Measurements from ENCODE around the gene TMEM151B.

DNA sequence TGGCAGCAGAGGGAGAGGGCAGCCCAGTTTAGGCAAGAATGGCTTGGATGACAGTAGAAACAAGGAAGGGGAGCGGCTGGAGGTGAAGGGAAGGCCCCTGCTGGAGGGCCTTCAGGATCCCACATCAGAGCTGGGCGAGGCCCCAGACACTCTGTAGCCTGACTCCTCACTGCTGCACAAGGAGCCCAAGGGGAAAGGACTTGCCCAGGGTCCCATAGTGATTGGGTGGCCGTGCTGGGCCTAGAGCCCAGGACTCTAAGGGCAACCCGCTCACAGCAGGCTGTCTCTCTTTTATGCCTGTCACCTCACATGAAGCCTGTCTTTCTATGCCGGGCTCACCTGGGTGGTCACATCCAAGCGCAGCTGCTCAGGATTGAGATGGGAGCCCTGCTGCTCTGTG, 33.6 kb downstream of the TMEM151B start:
- no peak for TF ChIP-seq ZNF274 (IDR thresholded peaks at IDR 0.05; ENCODE audit: low read depth, low read length)
- TF ChIP-seq YY1 (IDR thresholded peaks at IDR 0.05; ENCODE audit: insufficient read depth, insufficient read length): no peak
